CD14-positive monocyte (primary cell): ENCODE measurements around the gene WIPF2. TPM values are rescaled to one million over a fixed set of nuclear protein-coding genes. Genes with fewer than 3 reads are reported as not detected.

Source experiments
- DNase-seq, 3 donors: peaks; one replicate each; pipeline ENCODE4 v3.0.0-alpha.2; 2011 to 2022
- H2AFZ ChIP-seq: 2 replicates; pipeline ENCODE4 v1.6.0; 2012; ENCODE audit warnings: mild to moderate bottlenecking, low read depth, low read length, inconsistent platforms; ENCODE audit not compliant: insufficient read depth, poor library complexity, severe bottlenecking
- H3K27ac ChIP-seq, 2 donors: 1 replicate in 1 of 2; 2 replicates in 1 of 2; pipeline ENCODE4 v1.5.1; 2012 to 2013; ENCODE audit warnings: low read length in 2 of 2, control low read depth in 1 of 2, inconsistent platforms in 1 of 2, low read depth in 1 of 2, mild to moderate bottlenecking in 1 of 2
- H3K27me3 ChIP-seq, 2 donors: one replicate each; pipeline versions ENCODE4 v1.6.0 to v1.6.1; 2011 to 2013; ENCODE audit warnings: low read length in 2 of 2; ENCODE audit not compliant: control insufficient read depth in 2 of 2, insufficient read depth in 2 of 2
- H3K36me3 ChIP-seq, 2 donors: replicated peaks in 1 of 2; 1 replicate in 1 of 2; 2 replicates in 1 of 2; pipeline versions ENCODE4 v1.5.1 to v1.6.1; 2012 to 2013; ENCODE audit warnings: low read length in 2 of 2, control low read depth in 1 of 2, inconsistent platforms in 1 of 2, mild to moderate bottlenecking in 1 of 2; ENCODE audit not compliant: insufficient read depth in 2 of 2, control insufficient read depth in 1 of 2
- H3K4me1 ChIP-seq, 2 donors: 1 replicate in 1 of 2; 2 replicates in 1 of 2; pipeline versions ENCODE4 v1.5.1 to v1.6.1; 2012 to 2013; ENCODE audit warnings: low read length in 2 of 2, control low read depth in 1 of 2, inconsistent platforms in 1 of 2, mild to moderate bottlenecking in 1 of 2, moderate library complexity in 1 of 2; ENCODE audit not compliant: insufficient read depth in 2 of 2, control insufficient read depth in 1 of 2
- H3K4me2 ChIP-seq: replicated peaks from 2 replicates; pipeline ENCODE3; 2012; ENCODE audit warnings: low read length, moderate library complexity, mild to moderate bottlenecking; ENCODE audit not compliant: poor library complexity, severe bottlenecking; ENCODE audit errors: extremely low read depth
- H3K4me3 ChIP-seq, 3 experiments: fragments of 200-600 bp in 1 of 3; sonication (generic) in 1 of 3; replicated peaks in 1 of 3; 1 replicate in 2 of 3; 2 replicates in 1 of 3; pipeline ENCODE4 v1.5.1; 2011 to 2013; ENCODE audit warnings: low read length in 3 of 3, mild to moderate bottlenecking in 3 of 3, control low read depth in 2 of 3, low read depth in 2 of 3, inconsistent platforms in 1 of 3, moderate library complexity in 1 of 3
- H3K79me2 ChIP-seq: 2 replicates; pipeline ENCODE4 v1.6.0; 2012; ENCODE audit warnings: mild to moderate bottlenecking, control low read depth, inconsistent platforms, low read length, moderate library complexity; ENCODE audit not compliant: insufficient read depth
- H3K9ac ChIP-seq: 2 replicates; pipeline ENCODE4 v1.6.0; 2017; ENCODE audit warnings: low read length, mild to moderate bottlenecking; ENCODE audit not compliant: insufficient read depth, poor library complexity, severe bottlenecking
- H3K9me3 ChIP-seq, 2 donors: replicated peaks in 1 of 2; 1 replicate in 1 of 2; 2 replicates in 1 of 2; pipeline versions ENCODE4 v1.5.1 to v1.6.1; 2012 to 2013; ENCODE audit warnings: low read length in 2 of 2, control low read depth in 1 of 2; ENCODE audit not compliant: control insufficient read depth in 1 of 2, insufficient read depth in 1 of 2
- H4K20me1 ChIP-seq: 2 replicates; pipeline ENCODE4 v1.6.0; 2012; ENCODE audit warnings: mild to moderate bottlenecking, low read length, control low read depth, moderate library complexity; ENCODE audit not compliant: insufficient read depth
- H3K27ac Mint-ChIP-seq, 7 donors: one replicate each; pipeline ENCODE4 v1.8.0; 2020; ENCODE audit warnings: mild to moderate bottlenecking in 7 of 7, mixed read lengths in 7 of 7, moderate library complexity in 6 of 7, inconsistent platforms in 2 of 7
- H3K27me3 Mint-ChIP-seq, 3 donors: one replicate each; pipeline ENCODE4 v1.8.0; 2021 to 2022; ENCODE audit warnings: low read depth in 3 of 3, mild to moderate bottlenecking in 3 of 3, mixed read lengths in 3 of 3, moderate library complexity in 3 of 3, inconsistent platforms in 1 of 3
- H3K36me3 Mint-ChIP-seq, 2 donors: one replicate each; pipeline ENCODE4 v1.8.0; 2020; ENCODE audit warnings: mixed read lengths in 2 of 2, inconsistent platforms in 1 of 2, mild to moderate bottlenecking in 1 of 2
- H3K4me1 Mint-ChIP-seq: one replicate; pipeline ENCODE4 v1.8.0; 2020; ENCODE audit warnings: mild to moderate bottlenecking, mixed read lengths
- H3K4me3 Mint-ChIP-seq, 2 donors: one replicate each; pipeline ENCODE4 v1.8.0; 2020; ENCODE audit warnings: mild to moderate bottlenecking in 2 of 2, mixed read lengths in 2 of 2, moderate library complexity in 1 of 2
- H3K9me3 Mint-ChIP-seq, 7 donors: one replicate each; pipeline ENCODE4 v1.8.0; 2020 to 2022; ENCODE audit warnings: mixed read lengths in 7 of 7, mild to moderate bottlenecking in 6 of 7, moderate library complexity in 6 of 7, inconsistent platforms in 2 of 7
- WGBS: methylation state at CpG from one replicate; pipeline ENCODE4 v1.1.5; 2013; ENCODE audit warnings: missing lambda C conversion rate; ENCODE audit not compliant: insufficient coverage; 5-methylcytosine and 5-hydroxymethylcytosine counted together
- intact Hi-C, 2 donors: fragments of 100-400 bp; cut with micrococcal nuclease; formaldehyde crosslinking; loops; one replicate each; pipeline versions ENCODE4 v1.15.0 to v1.15.1; 2023
- polyA plus RNA-seq, 3 donors: library from polyadenylated mRNA; depleted of rRNA in 1 of 3; unstranded in 2 of 3; stranded (reverse) in 1 of 3; fragments of 300-500 nt in 2 of 3; fragments of >200 nt in 1 of 3; fragmentation: Illumina TruSeq in 2 of 3; gene quantifications; 1 replicate in 2 of 3; 2 replicates in 1 of 3; pipeline ENCODE4 v1.2.3, GENCODE V29; 2012 to 2021
- TF ChIP-seq, protein P1 (sequence below): fragments of 200-600 bp; IDR thresholded peaks from one replicate; pipeline ENCODE4 v1.8.0; 2022; ENCODE audit warnings: antibody characterized with exemption, mild to moderate bottlenecking

The WIPF2 gene
- polyA plus RNA-seq, 3 donors, result 5.2 to 9.7 (median 8.4) TPM

DNA sequence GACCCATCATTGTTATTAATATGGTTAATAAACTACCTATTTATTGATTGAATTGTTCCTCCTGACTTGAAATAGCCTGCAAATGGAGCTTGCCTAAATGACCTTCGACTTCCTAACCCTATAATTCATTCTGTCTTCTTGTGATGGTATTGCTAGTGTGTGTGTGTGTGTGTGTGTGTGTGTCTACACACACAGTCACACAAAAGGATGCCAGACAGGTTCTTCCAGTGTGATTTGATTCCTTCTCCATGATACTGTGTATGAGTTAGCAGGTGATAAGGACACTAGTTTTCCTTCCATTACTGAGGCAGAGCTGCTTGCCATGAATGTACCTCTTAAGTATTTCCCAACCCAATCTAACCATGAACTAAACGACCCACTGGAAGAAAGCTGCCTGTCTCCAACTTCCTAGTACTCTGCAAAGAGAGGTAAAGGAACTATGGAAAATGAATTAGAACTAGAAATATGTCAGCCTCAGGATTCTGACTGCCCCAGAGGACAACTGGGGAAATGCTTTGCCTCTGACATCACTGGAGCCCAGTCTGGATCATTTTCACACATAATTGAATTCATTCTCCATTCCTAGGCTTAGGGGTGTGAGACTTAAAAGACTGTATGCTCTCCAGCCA, 65.1 kb downstream of the WIPF2 start:
- Histone ChIP-seq H3K79me2 (peaks cover 14% of the 10 kb centered on the region), H3K36me3 (peaks cover 32 to 47% of the 10 kb centered on the region in 2 donors), H3K4me3 (no peak overlapping the region), H3K9ac (no peak overlapping the region), H2AFZ (no peak overlapping the region), H3K9me3 (no peaks in the 10 kb centered on the region), H3K4me1 (peaks cover 12 to 15% of the 10 kb centered on the region in 2 donors), H4K20me1 (no peaks in the 10 kb centered on the region), H3K27ac (no peak overlapping the region), H3K4me2 (no peak overlapping the region), H3K27me3 (no peaks in the 10 kb centered on the region)
- no peaks in the 10 kb centered on the region for H3K9me3 Mint-ChIP-seq
- intact Hi-C loops, result loop anchor here in 1 of 2 donors (10.0 kb wide), 1 partner anchor 169 kb away; no protein-coding TSS in a partner anchor
- H3K36me3 Mint-ChIP-seq, result peaks cover 33 to 43% of the 10 kb centered on the region in 2 donors
- H3K27me3 Mint-ChIP-seq, result peaks cover 0 to 1% (median 0%) of the 10 kb centered on the region in 3 donors
- H3K27ac Mint-ChIP-seq, result no peak overlapping the region
- TF ChIP-seq, protein P1, sequence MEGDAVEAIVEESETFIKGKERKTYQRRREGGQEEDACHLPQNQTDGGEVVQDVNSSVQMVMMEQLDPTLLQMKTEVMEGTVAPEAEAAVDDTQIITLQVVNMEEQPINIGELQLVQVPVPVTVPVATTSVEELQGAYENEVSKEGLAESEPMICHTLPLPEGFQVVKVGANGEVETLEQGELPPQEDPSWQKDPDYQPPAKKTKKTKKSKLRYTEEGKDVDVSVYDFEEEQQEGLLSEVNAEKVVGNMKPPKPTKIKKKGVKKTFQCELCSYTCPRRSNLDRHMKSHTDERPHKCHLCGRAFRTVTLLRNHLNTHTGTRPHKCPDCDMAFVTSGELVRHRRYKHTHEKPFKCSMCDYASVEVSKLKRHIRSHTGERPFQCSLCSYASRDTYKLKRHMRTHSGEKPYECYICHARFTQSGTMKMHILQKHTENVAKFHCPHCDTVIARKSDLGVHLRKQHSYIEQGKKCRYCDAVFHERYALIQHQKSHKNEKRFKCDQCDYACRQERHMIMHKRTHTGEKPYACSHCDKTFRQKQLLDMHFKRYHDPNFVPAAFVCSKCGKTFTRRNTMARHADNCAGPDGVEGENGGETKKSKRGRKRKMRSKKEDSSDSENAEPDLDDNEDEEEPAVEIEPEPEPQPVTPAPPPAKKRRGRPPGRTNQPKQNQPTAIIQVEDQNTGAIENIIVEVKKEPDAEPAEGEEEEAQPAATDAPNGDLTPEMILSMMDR, result no peak
- no peak overlapping the region for H3K4me3 Mint-ChIP-seq
- DNase-seq, result no peak
- no CpG with 5 or more reads among the region's 2 CpGs for WGBS
- H3K4me1 Mint-ChIP-seq, result peaks cover 13% of the 10 kb centered on the region

DNA sequence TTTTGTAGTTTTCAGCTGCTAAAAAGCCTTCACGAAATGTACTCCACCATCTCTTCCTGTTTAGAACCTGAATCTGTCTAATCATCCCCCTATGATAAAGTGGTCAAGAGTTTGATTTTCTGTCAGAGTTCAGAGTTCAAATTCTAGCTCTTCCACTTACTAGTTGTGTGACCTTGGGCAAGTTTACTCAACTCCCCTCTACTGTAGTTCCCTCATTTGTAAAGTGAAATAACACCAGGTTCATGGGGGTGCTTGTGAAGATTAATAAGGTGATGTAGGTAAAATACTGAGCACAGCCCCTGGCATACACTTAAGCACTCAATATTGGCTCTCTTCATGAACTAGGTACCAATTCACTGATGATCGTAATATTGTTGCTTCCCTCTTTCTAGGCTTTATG, 67.4 kb downstream of the WIPF2 start:
- Histone ChIP-seq H3K4me1 (peaks cover 12 to 15% of the 10 kb centered on the region in 2 donors), H3K4me3 (no peak overlapping the region), H3K79me2 (peaks cover 36% of the 10 kb centered on the region), H3K4me2 (no peak overlapping the region), H4K20me1 (no peaks in the 10 kb centered on the region), H3K27ac (no peak overlapping the region), H3K36me3 (peaks cover 9 to 24% of the 10 kb centered on the region in 2 donors), H3K9me3 (no peaks in the 10 kb centered on the region), H2AFZ (no peak overlapping the region), H3K9ac (no peak overlapping the region), H3K27me3 (no peaks in the 10 kb centered on the region)
- intact Hi-C loops, result loop anchor here (5.0 to 10.0 kb wide), 2 partner anchors 69 to 172 kb away; partner anchors contain the start of gene WIPF2 (in 2 of the 2)
- Mint-ChIP-seq H3K27ac (peak overlapping the region in 1 of 7 donors; percentile 20), H3K36me3 (peaks cover 12 to 20% of the 10 kb centered on the region in 2 donors), H3K4me3 (no peak overlapping the region), H3K9me3 (no peaks in the 10 kb centered on the region), H3K27me3 (peaks cover 0 to 1% (median 0%) of the 10 kb centered on the region in 3 donors), H3K4me1 (peaks cover 15% of the 10 kb centered on the region)
- TF ChIP-seq, protein P1, result no peak
- no peak for DNase-seq
- no CpG with 5 or more reads among the region's 2 CpGs for WGBS
